ENCODE data around the gene RCBTB2. TPM values are rescaled to one million over a fixed set of nuclear protein-coding genes. Genes with fewer than 3 reads are reported as not detected.

RCBTB2 gene
- total RNA-seq, 2 donors from 2014 or later: 3.1 to 7.3 TPM

DNA sequence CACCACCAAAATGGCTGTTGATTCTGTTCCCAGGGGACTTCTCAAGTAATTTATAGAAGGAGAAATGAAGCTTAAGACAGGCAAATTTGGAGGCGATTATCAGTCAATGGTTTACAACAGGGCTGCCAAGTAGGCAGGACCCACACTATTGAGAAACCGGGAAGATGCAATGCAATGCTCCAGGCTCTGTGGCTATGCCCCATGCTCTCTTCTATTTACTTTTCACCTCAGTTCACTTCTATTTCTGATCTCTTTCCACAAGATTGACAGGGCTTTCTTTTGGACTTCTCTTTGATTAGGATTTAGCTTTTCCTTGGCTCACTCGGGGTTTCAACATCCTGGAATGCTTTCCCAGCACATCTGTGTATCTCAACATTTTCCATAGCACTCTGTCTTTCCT, 12.7 kb upstream of the RCBTB2 start:
- Mint-ChIP-seq H3K9me3 (peaks cover 8% of the 10 kb centered on the region), H3K4me3 (no peak overlapping the region), H3K27me3 (ENCODE audit: insufficient read depth) (peaks cover 40% of the 10 kb centered on the region), H3K36me3 (ENCODE audit: low read depth) (no peaks in the 10 kb centered on the region), H3K27ac (no peak overlapping the region), H3K4me1 (peaks cover 7% of the 10 kb centered on the region)
- no peak overlapping the region for H3K4me3 ChIP-seq (ENCODE audit: low read length)
- no peak for TF ChIP-seq CTCF (conservative IDR thresholded peaks at IDR 0.05)
- H3K27me3 ChIP-seq (ENCODE audit: control insufficient read depth, insufficient read depth, low read length, poor library complexity, severe bottlenecking): peaks cover 31% of the 10 kb centered on the region
- peaks cover 6% of the 10 kb centered on the region for H3K9me3 ChIP-seq (ENCODE audit: control insufficient read depth, low read length)
- H3K9ac ChIP-seq (ENCODE audit: extremely low read depth, low read length, poor library complexity, severe bottlenecking): no peak overlapping the region
- H3K27ac ChIP-seq (ENCODE audit: low read depth, low read length): no peak overlapping the region
- no peaks in the 10 kb centered on the region for H3K4me1 ChIP-seq (ENCODE audit: control insufficient read depth, insufficient read depth, low read length)
- H3K36me3 ChIP-seq (ENCODE audit: control insufficient read depth, insufficient read depth, low read length): no peaks in the 10 kb centered on the region
- 94 to 95% methylated on average over 3 of the region's 3 CpGs for WGBS, 2 experiments (ENCODE audit: insufficient coverage in 1 of 2, insufficient read length in 1 of 2)
- DNase-seq: no peak

- Histone ChIP-seq H3K27me3 (ENCODE audit: control insufficient read depth, insufficient read depth, low read length, poor library complexity, severe bottlenecking) (peaks cover 40% of the 10 kb centered on the region), H3K4me1 (ENCODE audit: control insufficient read depth, insufficient read depth, low read length) (no peaks in the 10 kb centered on the region), H3K27ac (ENCODE audit: low read depth, low read length) (peak overlapping the region; percentile 76), H3K9me3 (ENCODE audit: control insufficient read depth, low read length) (no peaks in the 10 kb centered on the region), H3K4me3 (ENCODE audit: low read length) (no peak overlapping the region), H3K9ac (ENCODE audit: extremely low read depth, low read length, poor library complexity, severe bottlenecking) (no peak overlapping the region), H3K36me3 (ENCODE audit: control insufficient read depth, insufficient read depth, low read length) (no peaks in the 10 kb centered on the region)
- Mint-ChIP-seq H3K4me3 (no peak overlapping the region), H3K27me3 (ENCODE audit: insufficient read depth) (peaks cover 54% of the 10 kb centered on the region), H3K4me1 (peaks cover 17% of the 10 kb centered on the region), H3K36me3 (ENCODE audit: low read depth) (no peaks in the 10 kb centered on the region), H3K27ac (no peak overlapping the region), H3K9me3 (no peaks in the 10 kb centered on the region)
- peak; percentile 38 for TF ChIP-seq CTCF (conservative IDR thresholded peaks at IDR 0.05)
- peak; percentile 73 for DNase-seq
- WGBS, 2 experiments (ENCODE audit: insufficient coverage in 1 of 2, insufficient read length in 1 of 2): 41 to 48% methylated on average over 8 to 11 of the region's 11 CpGs
Observed at GRCh38 chr13:48542581-48543341, 9.9 kb upstream of the RCBTB2 start.

DNA sequence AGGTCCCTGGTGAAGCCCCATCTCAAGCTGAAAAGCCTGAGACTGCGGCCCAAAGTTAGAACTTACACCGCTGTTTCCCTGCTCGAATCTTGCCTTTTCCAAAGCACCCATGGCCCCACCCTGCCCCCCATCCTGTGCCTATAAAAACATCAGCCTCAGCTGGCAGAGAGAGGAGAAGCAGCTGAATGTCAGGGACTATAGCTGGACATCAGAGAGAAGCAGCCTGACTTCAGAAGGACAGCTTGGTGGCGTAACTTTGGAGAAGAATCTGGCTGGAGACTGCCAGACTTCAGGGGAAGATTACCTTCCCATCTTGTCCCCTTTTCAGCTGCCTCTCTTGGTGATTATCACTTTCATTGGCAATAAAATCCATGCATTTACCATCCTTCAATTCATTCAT, 9.3 kb upstream of the RCBTB2 start:
- H3K27me3 ChIP-seq (ENCODE audit: control insufficient read depth, insufficient read depth, low read length, poor library complexity, severe bottlenecking): peaks cover 46% of the 10 kb centered on the region
- H3K4me1 ChIP-seq (ENCODE audit: control insufficient read depth, insufficient read depth, low read length): no peaks in the 10 kb centered on the region
- no peaks in the 10 kb centered on the region for H3K9me3 ChIP-seq (ENCODE audit: control insufficient read depth, low read length)
- H3K4me3 ChIP-seq (ENCODE audit: low read length): no peak overlapping the region
- Mint-ChIP-seq H3K27me3 (ENCODE audit: insufficient read depth) (peaks cover 60% of the 10 kb centered on the region), H3K4me3 (no peak overlapping the region), H3K36me3 (ENCODE audit: low read depth) (no peaks in the 10 kb centered on the region), H3K9me3 (no peaks in the 10 kb centered on the region), H3K27ac (no peak overlapping the region), H3K4me1 (peaks cover 17% of the 10 kb centered on the region)
- WGBS, 2 experiments (ENCODE audit: insufficient coverage in 1 of 2, insufficient read length in 1 of 2): 87 to 93% methylated on average over 4 of the region's 4 CpGs
- no peaks in the 10 kb centered on the region for H3K36me3 ChIP-seq (ENCODE audit: control insufficient read depth, insufficient read depth, low read length)
- H3K9ac ChIP-seq (ENCODE audit: extremely low read depth, low read length, poor library complexity, severe bottlenecking): no peak overlapping the region
- no peak for DNase-seq
- no peak for TF ChIP-seq CTCF (conservative IDR thresholded peaks at IDR 0.05)
- H3K27ac ChIP-seq (ENCODE audit: low read depth, low read length): peak overlapping the region; percentile 54

Measured in endodermal cell (in vitro differentiated cells).